RCC 7860 (cell line): ENCODE results near the gene FRMPD4.
"Not testable (repeated sequence)": the region's sequence is repeated elsewhere in the genome, so short reads cannot be mapped to it uniquely, and the experiment has no call there.

Source experiments
- DNase-seq: peaks from one replicate; pipeline ENCODE4 v3.0.0-alpha.2; 2015; ENCODE audit warnings: low spot score
- FAIRE-seq: peaks from 2 replicates; lab custom pipeline; 2012; peaks lifted over from hg19 to GRCh38; lab: Jason Lieb, UNC

Gene FRMPD4

DNA sequence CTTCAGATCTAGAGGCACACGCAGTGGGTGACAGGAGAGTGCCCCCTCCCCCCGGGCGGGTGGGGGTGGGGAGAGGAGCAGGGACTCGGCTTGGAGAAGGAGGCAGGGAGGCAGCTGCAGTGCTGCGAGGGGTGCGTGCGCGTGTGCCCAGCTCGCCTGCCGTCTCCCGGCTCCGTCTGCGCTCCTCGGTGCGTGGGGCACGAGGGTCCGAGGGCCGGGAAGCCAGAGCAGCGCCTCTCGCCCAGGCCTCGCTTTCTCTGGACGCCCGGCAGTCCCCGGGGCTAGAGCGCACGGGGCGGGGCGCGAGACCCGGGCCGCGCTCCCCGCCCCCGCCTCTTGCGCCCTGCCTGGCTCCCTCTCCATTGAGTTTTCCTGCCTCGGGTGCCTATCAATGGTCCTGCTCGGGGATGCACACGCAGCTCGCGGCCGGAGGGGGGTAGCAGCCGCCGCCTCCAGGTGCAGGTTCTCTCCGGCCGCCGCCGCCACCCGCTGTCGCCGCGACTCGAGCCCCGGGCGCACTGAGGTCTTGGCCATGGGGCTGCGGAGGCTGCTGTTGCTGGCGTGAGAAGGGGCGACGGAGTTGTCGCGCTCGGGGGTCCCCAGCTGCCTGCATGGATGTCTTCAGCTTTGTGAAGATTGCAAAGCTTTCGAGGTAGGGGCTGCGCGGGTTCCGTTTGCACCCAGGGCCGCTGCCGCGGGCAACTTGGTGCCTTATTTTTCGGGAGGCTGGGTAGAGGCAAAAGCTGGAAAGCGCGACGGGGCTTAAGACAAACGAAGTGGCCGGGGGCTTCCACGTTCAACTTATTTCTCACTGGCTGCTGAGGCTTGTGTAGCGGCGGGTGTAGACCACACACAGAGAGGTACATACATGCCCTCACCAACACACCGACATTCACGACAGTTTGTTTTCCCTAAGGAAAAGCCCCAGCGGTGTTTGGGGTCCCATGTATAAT lies at the start of gene FRMPD4:
FRMPD4 (plus strand) TSS at position 113 of the 953 bp plus-strand sequence; CDS start at position 612, 499 bp downstream.
- FAIRE-seq, result no peak
- no peak for DNase-seq

DNA sequence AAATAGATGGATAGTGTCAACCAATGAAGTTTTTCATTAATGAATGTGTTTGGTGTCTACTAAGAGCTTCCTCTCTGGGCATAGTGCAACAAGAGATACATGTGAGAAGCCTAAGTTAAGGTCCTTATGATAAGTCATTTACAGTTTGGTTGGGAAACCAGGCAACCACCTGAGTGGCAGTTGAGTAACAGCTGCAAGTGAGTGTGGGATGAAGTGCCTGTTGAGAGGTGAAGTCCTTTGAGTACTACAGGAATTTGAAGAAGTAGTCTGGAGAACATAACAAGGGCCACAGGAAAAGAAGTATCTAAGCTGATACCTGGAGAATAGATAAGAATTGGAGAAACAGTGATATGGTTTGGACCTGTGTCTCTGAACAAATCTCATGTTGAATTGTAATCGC lies 48.5 kb upstream of the FRMPD4 start:
- no peak for FAIRE-seq
- no peak for DNase-seq

- FAIRE-seq (no peak), DNase-seq (no peak)
Measured at GRCh38 chrX:12113321-12113720, 25.0 kb upstream of the FRMPD4 start.

DNA sequence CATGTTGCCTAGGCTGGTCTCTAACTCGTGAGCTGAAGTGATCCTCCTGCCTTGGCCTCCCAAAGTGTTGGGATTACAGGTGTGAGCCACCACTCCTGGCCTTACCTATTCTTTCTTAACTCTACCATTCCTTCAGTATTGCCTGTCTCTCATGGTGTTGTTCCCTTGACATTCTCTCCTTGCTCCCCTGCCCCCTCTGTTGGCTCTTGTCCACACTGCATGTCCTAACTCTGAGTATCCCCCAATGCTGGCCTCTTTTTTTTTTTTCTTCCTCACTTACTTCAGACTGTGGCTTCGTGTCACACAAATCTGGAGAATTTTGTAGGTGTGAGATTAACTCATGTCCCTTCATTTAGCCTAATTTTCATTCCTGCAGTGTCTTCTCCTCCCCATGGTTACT lies 22.9 kb upstream of the FRMPD4 start:
- FAIRE-seq (no peak), DNase-seq (peak; percentile 6)

- no peak for FAIRE-seq
- DNase-seq, result no peak
Measured at GRCh38 chrX:12118134-12118533, 20.1 kb upstream of the FRMPD4 start.

GRCh38 chrX:12128017-12128416 lies 10.3 kb upstream of the FRMPD4 start:
- DNase-seq, result no peak
- FAIRE-seq, result no peak

GRCh38 chrX:12137951-12138360 lies 317 bp upstream of the FRMPD4 start:
- FAIRE-seq (no peak), DNase-seq (no peak)

- FAIRE-seq, result no peak
- no peak for DNase-seq
Measured at GRCh38 chrX:12139934-12140611, 1.8 kb downstream of the FRMPD4 start.

DNA sequence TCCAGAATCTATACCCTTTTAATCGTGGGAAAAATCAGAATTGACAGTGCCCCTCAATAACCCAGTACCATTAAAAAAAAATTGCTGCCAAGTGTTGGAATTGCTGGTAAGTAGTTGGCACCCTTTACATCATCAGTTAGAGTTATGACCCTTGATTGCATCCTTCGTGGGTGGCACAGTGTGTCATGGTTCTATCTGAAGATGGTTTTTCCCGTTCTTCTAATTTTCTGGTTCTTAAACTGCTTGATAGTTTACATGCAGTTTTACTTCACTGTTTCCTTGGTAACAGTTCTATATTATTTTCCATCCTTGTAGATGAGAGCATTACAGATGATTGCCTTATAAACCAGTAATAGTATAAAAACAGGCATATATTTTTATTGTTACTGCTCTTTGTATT lies 3.2 kb downstream of the FRMPD4 start:
- no peak for DNase-seq

GRCh38 chrX:12142661-12143060 lies 4.4 kb downstream of the FRMPD4 start:
- no peak for DNase-seq
- FAIRE-seq, result no peak

More for the DNA sequence above, 3.2 kb downstream of the FRMPD4 start:
- FAIRE-seq, result no peak

DNA sequence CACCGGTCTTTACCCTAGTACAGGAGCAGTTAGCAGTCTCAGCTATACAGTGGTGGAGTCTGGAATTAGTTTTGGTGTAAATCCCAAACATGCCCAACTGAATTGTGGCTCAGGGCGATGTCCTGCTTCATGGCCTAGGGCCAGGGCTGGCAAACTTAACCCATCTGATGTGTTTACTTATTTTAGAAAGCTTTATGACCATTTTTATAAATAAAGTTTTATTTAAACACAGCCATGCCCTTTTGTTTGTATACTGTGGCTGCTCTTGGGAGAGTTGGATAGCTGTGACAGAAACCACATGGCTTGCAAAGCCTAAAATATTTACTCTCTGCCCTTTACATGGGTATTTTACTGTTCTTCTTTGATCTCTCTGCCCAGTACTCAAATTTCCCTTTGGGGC lies 7.1 kb downstream of the FRMPD4 start:
- no peak for DNase-seq
- no peak for FAIRE-seq

DNA sequence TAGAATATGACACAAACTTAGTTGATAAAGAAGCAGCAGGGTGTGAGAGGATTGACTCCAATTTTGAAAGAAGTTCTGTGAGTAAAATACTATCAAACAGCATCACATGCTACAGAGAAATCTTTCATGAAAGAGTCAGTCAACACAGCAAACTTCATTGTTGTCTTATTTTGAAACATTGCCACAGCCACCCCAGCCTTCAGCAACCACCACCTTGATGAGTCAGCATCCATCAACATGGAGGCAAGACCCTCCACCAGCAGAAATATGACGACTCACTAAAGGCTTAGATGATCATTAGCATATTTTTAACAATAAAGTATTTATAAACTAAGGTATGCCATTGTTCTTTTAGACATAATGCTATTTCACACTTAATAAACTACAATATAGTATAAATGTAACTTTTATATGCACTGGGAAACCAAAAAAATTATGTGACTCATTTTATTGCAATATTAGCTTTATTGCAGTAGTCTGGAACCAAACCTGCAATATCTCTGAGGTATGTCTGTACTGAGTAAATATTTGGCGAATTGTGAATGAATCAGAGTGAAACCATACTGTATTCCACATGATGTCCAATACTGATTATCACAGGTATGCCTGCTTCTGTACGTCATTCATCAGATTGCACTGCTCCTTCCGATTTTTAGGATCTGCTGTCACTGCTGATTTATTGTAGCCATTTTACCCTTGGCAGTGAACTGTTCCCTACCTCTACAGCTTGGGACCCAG lies 11.6 kb downstream of the FRMPD4 start:
- FAIRE-seq, result no peak

GRCh38 chrX:12153317-12153716 lies 15.0 kb downstream of the FRMPD4 start:
- FAIRE-seq (no peak), DNase-seq (no peak)

More for the DNA sequence above, 11.6 kb downstream of the FRMPD4 start:
- no peak for DNase-seq

- DNase-seq (no peak), FAIRE-seq (no peak)
Measured at GRCh38 chrX:12153741-12154140, 15.5 kb downstream of the FRMPD4 start.

DNA sequence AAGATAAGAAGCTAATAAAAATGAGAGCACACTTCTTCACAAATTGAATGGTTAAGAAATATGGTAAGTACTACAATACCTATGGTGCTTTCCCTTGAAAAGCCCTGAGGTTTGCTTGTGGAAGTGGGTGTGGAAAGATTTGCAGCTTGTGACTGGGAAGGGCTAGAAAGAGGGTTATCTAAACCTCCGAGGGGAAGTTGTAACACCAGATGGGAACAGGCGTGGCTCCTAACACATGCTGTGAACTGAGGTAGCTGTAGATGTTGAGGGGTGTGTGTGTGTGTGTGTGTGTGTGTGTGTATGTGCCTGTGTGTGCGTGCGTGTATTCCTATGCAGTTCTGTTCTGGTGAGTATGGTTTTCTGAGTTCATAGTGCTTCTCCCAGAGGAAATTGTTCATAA lies 21.5 kb downstream of the FRMPD4 start:
- DNase-seq (no peak), FAIRE-seq (no peak)

DNA sequence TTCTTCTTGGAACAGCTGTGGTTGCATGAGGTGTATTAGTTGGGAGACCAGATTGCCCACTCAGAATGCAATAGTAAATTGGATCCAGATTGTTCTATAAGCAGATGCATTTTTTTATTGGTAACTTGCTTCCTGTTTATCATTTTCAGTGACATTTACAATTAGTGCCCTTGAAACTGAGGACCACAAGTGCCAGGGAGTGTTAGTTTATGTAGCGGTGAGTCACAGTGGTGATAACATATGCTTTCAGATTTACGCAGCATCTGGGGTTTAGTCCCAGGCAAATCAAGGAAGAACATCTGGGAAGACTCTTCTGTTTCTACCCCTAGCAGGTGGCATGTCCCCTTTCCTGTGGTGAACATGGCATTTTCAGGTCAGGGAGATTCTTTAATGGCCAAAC lies 24.1 kb downstream of the FRMPD4 start:
- DNase-seq (no peak), FAIRE-seq (no peak)

- not testable (repeated sequence) for DNase-seq, FAIRE-seq
Measured at GRCh38 chrX:12164180-12164579, 25.9 kb downstream of the FRMPD4 start.

DNA sequence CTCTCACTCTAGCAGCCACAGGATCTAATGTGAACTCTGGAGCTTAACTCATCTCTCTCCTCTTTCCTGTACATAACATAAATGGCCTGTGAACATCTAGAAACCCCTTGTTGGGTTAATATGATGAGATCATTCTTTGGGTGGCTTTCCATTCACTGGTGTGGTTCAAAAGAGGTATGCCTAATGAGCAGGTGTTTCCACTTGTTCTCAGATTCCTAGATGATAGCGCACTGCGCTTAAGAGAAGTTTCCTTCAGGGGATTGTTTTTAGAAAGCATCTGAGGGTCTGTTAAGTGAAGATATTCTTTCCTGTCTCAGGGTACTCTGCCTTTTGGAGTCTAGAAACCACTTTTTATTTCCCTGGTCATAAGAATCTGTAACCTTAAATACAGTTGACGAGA lies 32.5 kb downstream of the FRMPD4 start:
- FAIRE-seq, result no peak
- no peak for DNase-seq

GRCh38 chrX:12174358-12174757 lies 36.1 kb downstream of the FRMPD4 start:
- no peak for DNase-seq
- no peak for FAIRE-seq

GRCh38 chrX:12197030-12197429 lies 58.8 kb downstream of the FRMPD4 start:
- DNase-seq (no peak), FAIRE-seq (no peak)

- DNase-seq (no peak), FAIRE-seq (no peak)
Measured at GRCh38 chrX:12206413-12206812, 68.1 kb downstream of the FRMPD4 start.
